ENCODE measurements around the gene DONSON.

- TF ChIP-seq CTCF (IDR thresholded peaks at IDR 0.05; ENCODE audit: insufficient read depth, low read depth, low read length) (no peak), EZH2 (IDR thresholded peaks at IDR 0.05; ENCODE audit: insufficient read depth, low read length) (no peak)
Observed at GRCh38 chr21:33562389-33562788, 26.1 kb downstream of the DONSON start.

All from astrocyte (in vitro differentiated cells and primary cell).